ENCODE measurements around the gene DCAF11.
A peak's percentile ranks its signal among the peaks of the same experiment; 100 is the strongest.

The DCAF11 gene

DNA sequence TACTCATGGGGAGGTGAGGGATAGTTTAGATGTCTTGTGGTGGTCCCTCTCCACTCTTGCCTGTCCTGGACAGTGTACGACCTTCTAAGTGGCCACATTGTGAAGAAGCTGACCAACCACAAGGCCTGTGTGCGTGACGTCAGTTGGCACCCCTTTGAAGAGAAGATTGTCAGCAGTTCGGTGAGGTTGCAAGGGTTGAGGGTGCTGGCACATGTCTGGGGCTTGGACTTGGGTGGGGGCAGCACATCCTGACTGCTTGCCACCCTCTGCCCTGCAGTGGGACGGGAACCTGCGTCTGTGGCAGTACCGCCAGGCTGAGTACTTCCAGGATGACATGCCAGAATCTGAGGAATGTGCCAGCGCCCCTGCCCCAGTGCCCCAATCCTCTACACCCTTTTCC, 8.3 kb downstream of the DCAF11 start:
- no peak for DNase-seq

- DNase-seq = no peak
Measured at GRCh38 chr14:24123424-24124417, 9.1 kb downstream of the DCAF11 start.

DNA sequence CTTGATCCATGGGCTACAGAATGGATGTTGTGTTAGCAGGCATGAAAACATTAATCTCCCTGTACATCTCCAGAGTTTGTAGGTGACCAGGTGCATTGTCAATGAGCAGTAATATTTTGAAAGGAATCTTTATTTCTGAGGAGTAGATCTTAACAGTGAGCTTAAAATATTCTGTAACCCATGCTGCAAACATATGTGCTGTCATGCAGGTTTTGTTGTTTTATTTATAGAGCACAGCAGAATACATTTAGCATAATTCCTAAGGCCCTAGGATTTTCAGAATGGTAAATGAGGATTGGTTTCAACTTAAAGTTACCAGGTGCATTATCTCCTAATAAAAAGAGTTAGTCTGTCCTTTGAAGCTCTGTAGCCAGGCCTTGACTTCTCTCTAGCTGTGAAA, 12.4 kb downstream of the DCAF11 start:
- DNase-seq = no peak

DNA sequence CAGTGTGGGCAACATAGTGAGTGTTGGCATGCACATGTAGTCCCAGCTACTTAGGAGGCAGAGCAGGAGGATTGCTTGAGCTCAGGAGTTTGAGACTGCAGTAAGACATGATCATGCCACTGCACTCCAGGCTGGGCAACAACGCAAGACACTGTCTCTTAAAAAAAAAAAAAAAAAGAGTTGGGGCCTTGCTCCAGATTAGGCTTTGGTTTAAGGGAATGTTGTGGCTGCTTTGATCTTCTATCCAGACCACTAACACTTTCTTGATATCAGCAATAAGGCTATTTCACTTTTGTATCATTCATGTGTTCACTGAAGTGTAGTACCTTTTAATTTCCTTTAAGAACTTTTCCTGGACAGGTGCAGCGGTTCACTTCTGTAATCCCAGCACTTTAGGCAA, 13.1 kb downstream of the DCAF11 start:
- no peak for DNase-seq

- DNase-seq = no peak
Measured at GRCh38 chr14:24129410-24129998, 14.9 kb downstream of the DCAF11 start.

GRCh38 chr14:24130380-24130716, 15.8 kb downstream of the DCAF11 start, which contains the start of gene FITM1:
Gene FITM1, plus strand, starts transcription at chr14:24130659. Its CDS starts 905 bp downstream, at chr14:24131564.
- DNase-seq = no peak

GRCh38 chr14:24130717-24131548, 16.4 kb downstream of the DCAF11 start:
- no peak for DNase-seq

GRCh38 chr14:24131549-24131966, 17.0 kb downstream of the DCAF11 start:
- DNase-seq = no peak

DNA sequence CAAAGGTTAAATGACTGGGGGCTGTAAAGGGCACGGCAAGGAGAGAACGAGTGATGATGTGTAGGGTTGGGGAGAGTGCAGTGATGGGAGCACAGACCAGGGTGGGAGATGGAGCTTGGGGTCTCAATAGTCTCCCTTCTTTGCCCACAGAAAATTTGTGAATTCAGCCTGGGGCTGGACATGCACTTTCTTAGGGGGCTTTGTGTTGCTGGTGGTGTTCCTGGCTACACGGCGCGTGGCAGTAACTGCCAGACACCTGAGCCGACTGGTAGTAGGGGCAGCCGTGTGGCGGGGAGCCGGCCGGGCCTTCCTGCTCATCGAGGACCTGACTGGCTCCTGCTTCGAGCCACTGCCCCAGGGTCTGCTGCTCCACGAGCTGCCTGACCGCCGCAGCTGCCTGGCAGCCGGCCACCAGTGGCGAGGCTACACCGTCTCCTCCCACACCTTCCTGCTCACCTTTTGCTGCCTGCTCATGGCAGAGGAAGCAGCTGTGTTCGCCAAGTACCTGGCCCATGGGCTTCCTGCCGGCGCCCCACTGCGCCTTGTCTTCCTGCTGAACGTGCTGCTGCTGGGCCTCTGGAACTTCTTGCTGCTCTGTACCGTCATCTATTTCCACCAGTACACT, 17.6 kb downstream of the DCAF11 start:
- peak; percentile 21 for DNase-seq

DNA sequence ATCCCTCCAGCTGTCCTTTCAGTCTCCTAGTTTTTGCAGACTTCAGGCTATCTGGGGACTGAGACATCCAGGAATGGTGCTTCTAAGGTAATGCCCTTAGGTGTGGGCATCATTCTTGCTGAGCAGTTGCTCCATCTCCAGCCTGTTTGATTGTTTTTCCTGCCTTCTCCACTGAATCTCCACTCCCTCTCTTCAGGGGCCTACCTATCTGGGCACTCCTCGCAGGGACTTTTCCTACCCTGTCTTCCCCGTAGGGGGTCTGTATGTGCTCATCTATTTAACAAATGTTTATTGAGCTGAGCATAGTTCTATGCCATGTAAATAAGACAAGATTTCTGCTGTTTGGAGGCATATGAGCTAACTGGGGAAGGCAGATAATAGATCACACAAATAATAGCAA, 18.4 kb downstream of the DCAF11 start:
- DNase-seq = no peak

DNA sequence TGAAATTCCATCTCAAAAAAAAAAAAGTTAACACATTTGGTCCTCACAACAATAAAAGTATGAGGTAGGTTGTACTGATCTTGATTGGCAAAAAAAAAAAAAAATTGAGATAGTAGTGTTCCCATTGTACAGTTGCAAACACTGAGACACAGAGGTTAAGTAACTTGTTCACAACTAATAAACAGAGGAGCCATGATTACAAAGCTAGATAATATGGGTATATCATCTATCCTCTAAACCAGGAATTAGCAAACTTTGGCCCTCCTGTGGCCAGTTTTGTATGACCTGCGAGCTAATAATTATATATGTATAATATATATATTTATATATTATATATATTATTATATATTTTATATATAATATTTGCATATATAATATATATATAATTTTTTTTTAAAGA, 19.2 kb downstream of the DCAF11 start:
- no peak for DNase-seq

- DNase-seq = no peak
Measured at GRCh38 chr14:24135584-24135833, 20.9 kb downstream of the DCAF11 start.

GRCh38 chr14:24135834-24136683, 21.5 kb downstream of the DCAF11 start, which contains the start of gene PSME1:
Gene PSME1, plus strand, starts transcription at chr14:24136194. Its CDS starts 69 bp downstream, at chr14:24136263.
- peak; percentile 51 for DNase-seq

DNA sequence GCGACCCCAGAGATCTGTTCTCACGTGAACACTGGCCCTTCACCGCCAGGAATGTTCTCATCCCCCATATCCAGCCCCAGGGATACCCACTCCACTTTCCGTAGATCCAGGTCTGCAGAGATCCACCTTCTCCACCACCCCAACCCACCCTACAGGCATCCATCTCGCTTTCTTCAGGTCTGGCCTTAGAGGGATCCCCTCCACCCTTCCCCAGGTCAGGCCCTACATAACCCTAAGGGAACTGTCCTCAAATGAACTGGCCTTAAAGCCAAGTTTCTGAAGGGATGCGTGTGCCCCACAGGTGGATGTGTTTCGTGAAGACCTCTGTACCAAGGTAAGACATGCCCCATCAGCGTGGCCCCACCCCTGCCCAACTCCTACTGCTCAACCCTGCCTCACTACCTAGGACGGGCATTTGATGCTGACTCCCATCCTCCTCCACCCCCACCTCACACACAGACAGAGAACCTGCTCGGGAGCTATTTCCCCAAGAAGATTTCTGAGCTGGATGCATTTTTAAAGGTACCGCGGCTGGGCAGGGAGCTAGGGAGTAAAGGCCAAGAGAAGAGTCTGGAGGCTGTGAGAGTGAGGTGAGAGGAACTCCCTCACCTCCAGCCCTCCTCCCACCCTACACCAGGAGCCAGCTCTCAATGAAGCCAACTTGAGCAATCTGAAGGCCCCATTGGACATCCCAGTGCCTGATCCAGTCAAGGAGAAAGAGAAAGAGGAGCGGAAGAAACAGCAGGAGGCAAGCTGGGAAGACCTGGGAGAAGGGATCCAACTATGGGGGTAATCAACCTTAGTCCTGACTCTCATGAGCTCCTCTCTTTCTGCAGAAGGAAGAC, 22.3 kb downstream of the DCAF11 start:
- DNase-seq = no peak

DNA sequence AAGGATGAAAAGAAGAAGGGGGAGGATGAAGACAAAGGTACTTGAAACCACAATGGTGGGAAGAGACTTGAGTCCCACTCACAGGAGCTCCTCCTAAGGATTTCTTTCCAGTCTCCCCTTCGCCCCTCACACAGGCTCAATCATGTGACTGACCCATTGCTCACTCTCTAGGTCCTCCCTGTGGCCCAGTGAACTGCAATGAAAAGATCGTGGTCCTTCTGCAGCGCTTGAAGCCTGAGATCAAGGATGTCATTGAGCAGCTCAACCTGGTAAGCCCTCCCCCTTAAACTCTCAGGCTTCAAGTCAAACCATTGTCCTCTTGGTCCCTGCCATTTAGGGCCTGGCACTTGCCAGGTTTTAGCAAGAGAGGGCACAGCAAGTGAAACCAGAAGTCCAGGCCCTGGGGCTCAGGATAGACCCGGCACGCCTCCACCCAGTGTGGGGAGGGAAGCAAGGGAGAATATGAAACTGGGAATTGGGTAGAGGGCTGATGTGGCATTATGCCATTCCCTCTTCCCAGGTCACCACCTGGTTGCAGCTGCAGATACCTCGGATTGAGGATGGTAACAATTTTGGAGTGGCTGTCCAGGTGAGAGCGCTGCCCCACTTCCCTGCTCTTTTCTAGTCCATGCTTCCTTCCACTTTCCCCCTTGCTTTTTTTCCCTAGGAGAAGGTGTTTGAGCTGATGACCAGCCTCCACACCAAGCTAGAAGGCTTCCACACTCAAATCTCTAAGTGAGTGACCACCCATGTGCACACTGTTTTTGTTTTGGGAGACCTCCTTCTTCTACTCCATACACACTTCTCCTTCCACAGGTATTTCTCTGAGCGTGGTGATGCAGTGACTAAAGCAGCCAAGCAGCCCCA, 23.2 kb downstream of the DCAF11 start:
- no peak for DNase-seq

- DNase-seq = no peak
Measured at GRCh38 chr14:24138396-24139271, 24.1 kb downstream of the DCAF11 start.

DNA sequence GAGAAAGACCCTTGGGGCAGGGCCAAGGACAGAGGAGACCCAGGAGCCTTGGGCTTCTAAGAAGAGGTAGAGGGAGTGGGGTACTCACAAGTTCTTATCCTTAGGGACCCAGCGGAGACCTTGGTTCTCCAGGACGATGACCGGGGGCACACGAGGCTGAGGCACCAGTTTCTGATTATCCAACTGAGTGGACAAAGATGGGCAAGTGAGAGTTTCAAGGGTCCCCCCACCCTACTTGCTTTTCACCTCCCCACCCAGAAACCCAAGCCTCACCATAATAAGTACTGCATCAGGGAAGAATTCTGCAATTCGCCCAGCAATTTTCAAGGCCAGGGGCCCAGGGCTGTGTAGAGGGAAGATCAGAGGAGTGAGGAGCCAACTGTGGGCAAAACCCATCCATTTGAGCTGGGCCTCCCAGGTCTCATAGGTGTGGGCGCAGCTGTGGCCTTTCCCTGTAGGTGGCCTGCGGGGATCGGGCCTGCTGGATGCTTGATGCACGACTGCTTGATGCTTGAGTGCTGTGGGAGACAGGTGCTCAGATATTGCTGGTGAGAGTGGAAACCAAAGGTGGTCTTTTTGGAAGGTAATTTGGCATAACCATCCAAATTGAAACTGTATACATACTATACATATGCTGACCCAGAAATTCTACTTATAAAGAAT, 24.8 kb downstream of the DCAF11 start:
- no peak for DNase-seq

- peak; percentile 99 for DNase-seq
Measured at GRCh38 chr14:24141097-24141880, 26.7 kb downstream of the DCAF11 start, which contains the start of gene EMC9. Gene EMC9, minus strand, starts transcription at chr14:24141591. Its CDS starts 287 bp downstream, at chr14:24141304.

All from NCI-H2081 treated with DMSO at 0.1 percent for 48 hours (cell line).